Keratinocyte (primary cell): ENCODE measurements around the gene MINDY4. TPM values are rescaled to one million over a fixed set of nuclear protein-coding genes. Genes with fewer than 3 reads are reported as not detected.

ENCODE experiments used
- DNase-seq: peaks from one replicate; pipeline ENCODE4 v3.0.0-alpha.2; 2011; ENCODE audit warnings: low read depth, missing footprints, low spot score
- FAIRE-seq: peaks from 2 replicates; lab custom pipeline; 2011; peaks lifted over from hg19 to GRCh38; lab: Jason Lieb, UNC
- H2AFZ ChIP-seq: 2 replicates; pipeline ENCODE4 v1.6.0; 2012; ENCODE audit warnings: low read length, control low read depth, inconsistent platforms; ENCODE audit not compliant: control insufficient read depth
- H3K27ac ChIP-seq: 2 replicates; pipeline ENCODE4 v1.5.1; 2011; ENCODE audit warnings: low read length; ENCODE audit not compliant: control insufficient read depth, insufficient read depth
- H3K27me3 ChIP-seq: 3 replicates; pipeline ENCODE4 v1.6.0; 2011; ENCODE audit warnings: low read length; ENCODE audit not compliant: control insufficient read depth, insufficient read depth; ENCODE audit errors: extremely low read depth
- H3K36me3 ChIP-seq, 2 experiments: 2 replicates in 1 of 2; 3 replicates in 1 of 2; pipeline ENCODE4 v1.5.1; 2011; ENCODE audit warnings: low read length in 2 of 2, mild to moderate bottlenecking in 1 of 2; ENCODE audit not compliant: control insufficient read depth in 2 of 2, insufficient read depth in 2 of 2; ENCODE audit errors: extremely low read depth in 1 of 2
- H3K4me1 ChIP-seq: 3 replicates; pipeline ENCODE4 v1.5.1; 2011; ENCODE audit warnings: low read length; ENCODE audit not compliant: control insufficient read depth, insufficient read depth; ENCODE audit errors: extremely low read depth
- H3K4me2 ChIP-seq: 3 replicates; pipeline ENCODE4 v1.6.0; 2011; ENCODE audit warnings: low read depth, low read length; ENCODE audit not compliant: control insufficient read depth, insufficient read depth; ENCODE audit errors: extremely low read depth
- H3K4me3 ChIP-seq, 3 experiments: fragments of 200-600 bp in 1 of 3; sonication (generic) in 1 of 3; 2 replicates in 2 of 3; 3 replicates in 1 of 3; pipeline ENCODE4 v1.5.1; 2011 to 2016; ENCODE audit warnings: low read length in 3 of 3, mild to moderate bottlenecking in 3 of 3, control low read depth in 2 of 3, inconsistent platforms in 1 of 3, low read depth in 1 of 3, mixed read lengths in 1 of 3, mixed run types in 1 of 3, moderate library complexity in 1 of 3; ENCODE audit not compliant: control insufficient read depth in 2 of 3, insufficient read depth in 2 of 3; ENCODE audit errors: extremely low read depth in 1 of 3
- H3K79me2 ChIP-seq: 2 replicates; pipeline ENCODE4 v1.6.0; 2012; ENCODE audit warnings: low read length; ENCODE audit not compliant: control insufficient read depth, insufficient read depth
- H3K9ac ChIP-seq: 3 replicates; pipeline ENCODE4 v1.6.0; 2011; ENCODE audit warnings: low read length; ENCODE audit not compliant: control insufficient read depth, insufficient read depth; ENCODE audit errors: extremely low read depth
- H3K9me1 ChIP-seq: 3 replicates; pipeline ENCODE4 v1.6.0; 2011; ENCODE audit warnings: low read length; ENCODE audit not compliant: control insufficient read depth, insufficient read depth; ENCODE audit errors: extremely low read depth
- H3K9me3 ChIP-seq: 2 replicates; pipeline ENCODE4 v1.5.1; 2012; ENCODE audit warnings: low read depth, low read length; ENCODE audit not compliant: control insufficient read depth
- H4K20me1 ChIP-seq: 3 replicates; pipeline ENCODE4 v1.6.0; 2011; ENCODE audit warnings: low read length; ENCODE audit not compliant: control insufficient read depth, insufficient read depth; ENCODE audit errors: extremely low read depth
- CTCF ChIP-seq, 3 experiments: IDR thresholded peaks in 1 of 3; conservative IDR thresholded peaks in 1 of 3; optimal IDR thresholded peaks in 1 of 3; 2 replicates in 2 of 3; 3 replicates in 1 of 3; pipeline versions ENCODE3 to v1.5.1; 2011; ENCODE audit warnings: low read length in 3 of 3, mild to moderate bottlenecking in 3 of 3, moderate library complexity in 2 of 3, control low read depth in 1 of 3, inconsistent platforms in 1 of 3; ENCODE audit not compliant: insufficient read depth in 2 of 3; ENCODE audit errors: extremely low read depth in 1 of 3
- EZH2 ChIP-seq: IDR thresholded peaks from one replicate; pipeline ENCODE4 v1.6.1; 2012; ENCODE audit warnings: inconsistent platforms, mild to moderate bottlenecking, low read length, moderate library complexity
- dilution Hi-C: fragments of 300-500 bp; cut with MboI; formaldehyde crosslinking; loops from one replicate; pipeline ENCODE4 v1.7.0; 2020; ENCODE audit warnings: low sequenced_read_pairs; ENCODE audit not compliant: extremely low pct_ligation_motif_present
- polyA plus RNA-seq, 5 experiments: library from polyadenylated mRNA; depleted of rRNA in 3 of 5; stranded (reverse) in 3 of 5; stranded (forward) in 1 of 5; unstranded in 1 of 5; fragments of >200 nt; gene quantifications; 1 replicate in 1 of 5; 2 replicates in 3 of 5; 3 replicates in 1 of 5; pipeline versions ENCODE4 v1.2.1 to v1.2.3, GENCODE V29; 2011 to 2012; ENCODE audit warnings: missing spikeins in 2 of 5, low read depth in 1 of 5, low replicate concordance in 1 of 5

MINDY4 gene
- polyA plus RNA-seq, 1 donor (not counting 4 experiments of a cell fraction or from before 2014, with no cell fraction given) = 1.5 TPM

GRCh38 chr7:30835396-30835915 lies 64.2 kb downstream of the MINDY4 start:
- Histone ChIP-seq H3K27ac (no peak overlapping the region), H3K4me3 (no peak overlapping the region), H3K4me2 (no peak overlapping the region), H3K27me3 (no peaks in the 10 kb centered on the region), H3K9ac (no peak overlapping the region), H4K20me1 (no peaks in the 10 kb centered on the region), H3K36me3 (no peaks in the 10 kb centered on the region), H3K79me2 (no peaks in the 10 kb centered on the region), H3K9me1 (no peaks in the 10 kb centered on the region), H2AFZ (no peak overlapping the region), H3K9me3 (peaks cover 2% of the 10 kb centered on the region), H3K4me1 (no peaks in the 10 kb centered on the region)
- DNase-seq (no peak), FAIRE-seq (no peak)
- dilution Hi-C loops = no loop called here
- TF ChIP-seq EZH2 (no peak), CTCF (optimal IDR thresholded peaks at IDR 0.05 in 1 of 3, IDR thresholded peaks at IDR 0.05 in 1 of 3, conservative IDR thresholded peaks at IDR 0.05 in 1 of 3; ENCODE audit: extremely low read depth in 1 of 3, insufficient read depth in 2 of 3, low read length in 3 of 3) (no peak)

GRCh38 chr7:30836991-30837390 lies 65.8 kb downstream of the MINDY4 start:
- dilution Hi-C loops = no loop called here
- Histone ChIP-seq H3K27me3 (no peaks in the 10 kb centered on the region), H3K4me2 (no peak overlapping the region), H3K36me3 (no peaks in the 10 kb centered on the region), H4K20me1 (no peaks in the 10 kb centered on the region), H3K27ac (no peak overlapping the region), H3K4me1 (no peaks in the 10 kb centered on the region), H2AFZ (no peak overlapping the region), H3K9me3 (peaks cover 2% of the 10 kb centered on the region), H3K9me1 (no peaks in the 10 kb centered on the region), H3K79me2 (no peaks in the 10 kb centered on the region), H3K4me3 (no peak overlapping the region), H3K9ac (no peak overlapping the region)
- FAIRE-seq (no peak), DNase-seq (no peak)
- TF ChIP-seq EZH2 = no peak
- no peak for TF ChIP-seq CTCF (optimal IDR thresholded peaks at IDR 0.05 in 1 of 3, IDR thresholded peaks at IDR 0.05 in 1 of 3, conservative IDR thresholded peaks at IDR 0.05 in 1 of 3; ENCODE audit: extremely low read depth in 1 of 3, insufficient read depth in 2 of 3, low read length in 3 of 3)
